Loucy (cell line): Measurements from ENCODE around the gene GCNT4.

Experiments
- H2AFZ ChIP-seq: fragments of 200-600 bp; sonication (generic); 2 replicates; pipeline ENCODE4 v1.6.0; 2016; ENCODE audit warnings: antibody characterized with exemption, mild to moderate bottlenecking, low read length, moderate library complexity
- H3F3A ChIP-seq: fragments of 200-600 bp; 2 replicates; pipeline ENCODE4 v1.6.0; 2016; ENCODE audit warnings: antibody characterized with exemption, low read depth, mild to moderate bottlenecking
- H3K27me3 ChIP-seq: fragments of 200-600 bp; sonication (generic); 2 replicates; pipeline ENCODE4 v1.6.1; 2014; ENCODE audit warnings: low read length, mild to moderate bottlenecking; ENCODE audit not compliant: insufficient read depth, poor library complexity, severe bottlenecking
- H3K36me3 ChIP-seq: fragments of 200-600 bp; sonication (generic); 2 replicates; pipeline ENCODE4 v1.6.1; 2016; ENCODE audit warnings: low read length; ENCODE audit not compliant: insufficient read depth
- H3K4me1 ChIP-seq: fragments of 200-600 bp; sonication (generic); 2 replicates; pipeline ENCODE4 v1.5.1; 2014; ENCODE audit warnings: low read length, mild to moderate bottlenecking; ENCODE audit not compliant: insufficient read depth, poor library complexity, severe bottlenecking
- H3K4me2 ChIP-seq: fragments of 200-600 bp; sonication (generic); 2 replicates; pipeline ENCODE4 v1.6.0; 2014; ENCODE audit warnings: antibody characterized with exemption, low read length, low read depth, mild to moderate bottlenecking; ENCODE audit not compliant: poor library complexity, severe bottlenecking
- H3K4me3 ChIP-seq: fragments of 200-600 bp; sonication (generic); 2 replicates; pipeline ENCODE4 v1.5.1; 2014; ENCODE audit warnings: low read length, mild to moderate bottlenecking, mixed read lengths; ENCODE audit not compliant: poor library complexity, severe bottlenecking
- H3K79me2 ChIP-seq: fragments of 200-600 bp; sonication (generic); 2 replicates; pipeline ENCODE4 v1.6.1; 2014; ENCODE audit warnings: low read length; ENCODE audit not compliant: insufficient read depth
- H3K9ac ChIP-seq: fragments of 200-600 bp; sonication (generic); 2 replicates; pipeline ENCODE4 v1.6.0; 2014; ENCODE audit warnings: mild to moderate bottlenecking, low read depth, low read length, moderate library complexity; ENCODE audit not compliant: poor library complexity, severe bottlenecking
- H3K9me2 ChIP-seq: fragments of 200-600 bp; sonication (generic); replicated peaks from 2 replicates; pipeline ENCODE4 v1.6.1; 2016; ENCODE audit warnings: low read depth, low read length, mixed read lengths
- H3K9me3 ChIP-seq: fragments of 200-600 bp; sonication (generic); 2 replicates; pipeline ENCODE4 v1.6.1; 2014; ENCODE audit warnings: mild to moderate bottlenecking, antibody characterized with exemption, low read length, low read depth; ENCODE audit not compliant: insufficient read depth
- H4K20me1 ChIP-seq: fragments of 200-600 bp; sonication (generic); 2 replicates; pipeline ENCODE4 v1.6.0; 2014; ENCODE audit warnings: antibody characterized with exemption, low read length, mild to moderate bottlenecking; ENCODE audit not compliant: insufficient read depth, poor library complexity, severe bottlenecking
- EZH2phosphoT487 ChIP-seq: fragments of 200-600 bp; IDR thresholded peaks from 2 replicates; pipeline ENCODE4 v1.6.1; 2018; ENCODE audit warnings: antibody characterized with exemption, mild to moderate bottlenecking, moderate library complexity, borderline replicate concordance
- TF ChIP-seq, protein P1 (sequence below): fragments of 200-600 bp; sonication (generic); conservative IDR thresholded peaks from 2 replicates; pipeline ENCODE4 v1.5.1; 2014; ENCODE audit warnings: mild to moderate bottlenecking, antibody characterized with exemption, low read length

Gene GCNT4

DNA sequence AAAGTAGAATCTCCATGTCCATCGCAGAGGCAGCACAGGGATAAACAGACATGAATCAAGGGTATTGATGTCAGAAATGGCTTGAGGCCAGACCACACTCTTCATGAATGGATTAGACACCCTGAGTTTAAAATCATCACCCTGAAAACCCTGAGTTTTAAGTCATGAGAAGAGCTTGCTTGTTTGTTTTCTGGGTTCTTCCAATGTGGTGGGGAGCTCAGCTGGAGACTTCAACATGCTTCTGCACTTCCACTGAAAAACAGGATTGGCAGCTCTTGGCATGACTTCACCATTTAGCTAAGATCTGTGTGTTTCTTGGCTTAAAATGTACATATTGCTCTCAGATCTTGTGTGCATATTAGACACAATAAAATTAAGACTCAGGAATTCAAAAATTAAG, 9.8 kb downstream of the GCNT4 start:
- TF ChIP-seq EZH2phosphoT487 = no peak
- TF ChIP-seq, protein P1, sequence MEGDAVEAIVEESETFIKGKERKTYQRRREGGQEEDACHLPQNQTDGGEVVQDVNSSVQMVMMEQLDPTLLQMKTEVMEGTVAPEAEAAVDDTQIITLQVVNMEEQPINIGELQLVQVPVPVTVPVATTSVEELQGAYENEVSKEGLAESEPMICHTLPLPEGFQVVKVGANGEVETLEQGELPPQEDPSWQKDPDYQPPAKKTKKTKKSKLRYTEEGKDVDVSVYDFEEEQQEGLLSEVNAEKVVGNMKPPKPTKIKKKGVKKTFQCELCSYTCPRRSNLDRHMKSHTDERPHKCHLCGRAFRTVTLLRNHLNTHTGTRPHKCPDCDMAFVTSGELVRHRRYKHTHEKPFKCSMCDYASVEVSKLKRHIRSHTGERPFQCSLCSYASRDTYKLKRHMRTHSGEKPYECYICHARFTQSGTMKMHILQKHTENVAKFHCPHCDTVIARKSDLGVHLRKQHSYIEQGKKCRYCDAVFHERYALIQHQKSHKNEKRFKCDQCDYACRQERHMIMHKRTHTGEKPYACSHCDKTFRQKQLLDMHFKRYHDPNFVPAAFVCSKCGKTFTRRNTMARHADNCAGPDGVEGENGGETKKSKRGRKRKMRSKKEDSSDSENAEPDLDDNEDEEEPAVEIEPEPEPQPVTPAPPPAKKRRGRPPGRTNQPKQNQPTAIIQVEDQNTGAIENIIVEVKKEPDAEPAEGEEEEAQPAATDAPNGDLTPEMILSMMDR = no peak
- H3K4me2 ChIP-seq = no peak overlapping the region
- H2AFZ ChIP-seq = no peak overlapping the region
- H3K9ac ChIP-seq = no peak overlapping the region
- H3K36me3 ChIP-seq = peaks cover 19% of the 10 kb centered on the region; the same call in 1 of the 2 replicates
- no peaks in the 10 kb centered on the region for H3K9me2 ChIP-seq
- no peaks in the 10 kb centered on the region for H3K9me3 ChIP-seq
- H3K4me1 ChIP-seq = peaks cover 42% of the 10 kb centered on the region
- no peaks in the 10 kb centered on the region for H4K20me1 ChIP-seq
- H3K79me2 ChIP-seq = peaks cover 26% of the 10 kb centered on the region
- H3K27me3 ChIP-seq = no peaks in the 10 kb centered on the region
- H3K4me3 ChIP-seq = no peak overlapping the region
- no peaks in the 10 kb centered on the region for H3F3A ChIP-seq

DNA sequence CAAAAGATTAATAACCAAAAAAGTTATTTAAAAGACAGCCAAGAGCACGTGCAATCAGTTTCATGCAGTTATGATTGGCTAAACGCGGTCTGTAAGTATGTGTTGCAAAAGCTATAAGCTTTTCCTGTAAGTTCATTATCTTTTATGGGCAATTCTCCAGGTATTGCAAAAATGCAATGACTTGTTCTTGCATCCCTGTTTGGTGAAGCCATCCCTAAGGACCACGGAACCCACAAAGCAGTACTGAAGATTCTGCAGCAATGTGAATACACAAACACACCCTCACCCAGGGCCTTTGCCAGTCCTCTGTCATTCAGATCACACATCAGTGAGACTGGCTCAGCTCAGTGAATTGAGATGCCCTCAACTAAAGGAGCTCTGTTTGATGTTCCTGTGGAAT, 11.4 kb downstream of the GCNT4 start:
- Histone ChIP-seq H2AFZ (no peak overlapping the region), H4K20me1 (no peaks in the 10 kb centered on the region), H3K9me3 (no peaks in the 10 kb centered on the region), H3K4me2 (no peak overlapping the region), H3K4me1 (peaks cover 27% of the 10 kb centered on the region), H3F3A (no peaks in the 10 kb centered on the region), H3K27me3 (no peaks in the 10 kb centered on the region), H3K79me2 (peaks cover 11% of the 10 kb centered on the region), H3K4me3 (no peak overlapping the region), H3K9ac (no peak overlapping the region), H3K36me3 (peaks cover 17% of the 10 kb centered on the region; the same call in 1 of the 2 replicates), H3K9me2 (no peaks in the 10 kb centered on the region)
- TF ChIP-seq, protein P1 = no peak
- TF ChIP-seq EZH2phosphoT487 = no peak

DNA sequence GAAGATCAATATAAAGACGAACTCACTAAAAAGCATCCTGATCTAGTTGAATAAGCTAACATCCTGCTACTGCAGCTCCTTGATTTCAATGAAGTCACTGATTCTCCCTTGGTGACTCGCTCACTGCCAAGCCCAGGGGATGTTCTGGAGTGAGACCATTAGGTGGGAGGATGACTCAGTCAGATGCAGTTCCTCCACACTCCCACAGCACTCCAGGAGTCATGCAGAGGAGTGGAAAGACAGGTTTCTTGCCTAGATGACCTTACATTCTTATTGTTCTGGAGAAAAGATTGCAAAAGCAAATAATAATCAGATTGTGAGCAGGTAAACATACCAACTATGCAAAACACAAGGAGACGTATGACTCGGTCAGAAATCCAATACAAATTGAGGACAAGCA, 15.3 kb downstream of the GCNT4 start:
- Histone ChIP-seq H4K20me1 (no peaks in the 10 kb centered on the region), H3K4me3 (no peak overlapping the region), H3K9me3 (no peaks in the 10 kb centered on the region), H3K27me3 (no peaks in the 10 kb centered on the region), H3F3A (no peaks in the 10 kb centered on the region), H3K4me2 (no peak overlapping the region), H3K9ac (no peak overlapping the region), H3K79me2 (no peaks in the 10 kb centered on the region), H3K4me1 (peaks cover 30% of the 10 kb centered on the region), H2AFZ (no peak overlapping the region), H3K36me3 (no peaks in the 10 kb centered on the region), H3K9me2 (no peaks in the 10 kb centered on the region)
- no peak for TF ChIP-seq EZH2phosphoT487
- TF ChIP-seq, protein P1 = no peak
